IMR-90 (cell line): ENCODE measurements around the gene PYGM.

Experiments used
- CEBPB ChIP-seq: IDR thresholded peaks from 2 replicates; pipeline ENCODE4 v1.6.1; 2012; ENCODE audit warnings: low read depth, low read length, improper control_type of control experiment
- CHD1 ChIP-seq: IDR thresholded peaks from 2 replicates; pipeline ENCODE4 v1.6.1; 2012; ENCODE audit warnings: low read depth, low read length, improper control_type of control experiment
- CTCF ChIP-seq: conservative IDR thresholded peaks from 2 replicates; pipeline ENCODE4 v1.5.1; 2012; ENCODE audit warnings: mild to moderate bottlenecking, low read depth, low read length, improper control_type of control experiment
- FOS ChIP-seq: fragments of 150-350 bp; IDR thresholded peaks from 2 replicates; pipeline ENCODE4 v1.6.1; 2016; ENCODE audit warnings: low read depth, low read length
- MAZ ChIP-seq: IDR thresholded peaks from 2 replicates; pipeline ENCODE4 v1.6.1; 2012; ENCODE audit warnings: low read depth, mild to moderate bottlenecking, low read length, improper control_type of control experiment, moderate library complexity, borderline replicate concordance
- RAD21 ChIP-seq: IDR thresholded peaks from 2 replicates; pipeline ENCODE4 v1.6.1; 2012; ENCODE audit warnings: low read length, improper control_type of control experiment
- RFX5 ChIP-seq: IDR thresholded peaks from 2 replicates; pipeline ENCODE4 v1.8.0; 2012; ENCODE audit warnings: low read depth, mild to moderate bottlenecking, low read length, moderate library complexity
- TF ChIP-seq, protein P1 (sequence below): fragments of 150-350 bp; IDR thresholded peaks from 2 replicates; pipeline ENCODE4 v1.6.1; 2017; ENCODE audit warnings: mild to moderate bottlenecking, antibody characterized with exemption, low read length, low read depth

DNA sequence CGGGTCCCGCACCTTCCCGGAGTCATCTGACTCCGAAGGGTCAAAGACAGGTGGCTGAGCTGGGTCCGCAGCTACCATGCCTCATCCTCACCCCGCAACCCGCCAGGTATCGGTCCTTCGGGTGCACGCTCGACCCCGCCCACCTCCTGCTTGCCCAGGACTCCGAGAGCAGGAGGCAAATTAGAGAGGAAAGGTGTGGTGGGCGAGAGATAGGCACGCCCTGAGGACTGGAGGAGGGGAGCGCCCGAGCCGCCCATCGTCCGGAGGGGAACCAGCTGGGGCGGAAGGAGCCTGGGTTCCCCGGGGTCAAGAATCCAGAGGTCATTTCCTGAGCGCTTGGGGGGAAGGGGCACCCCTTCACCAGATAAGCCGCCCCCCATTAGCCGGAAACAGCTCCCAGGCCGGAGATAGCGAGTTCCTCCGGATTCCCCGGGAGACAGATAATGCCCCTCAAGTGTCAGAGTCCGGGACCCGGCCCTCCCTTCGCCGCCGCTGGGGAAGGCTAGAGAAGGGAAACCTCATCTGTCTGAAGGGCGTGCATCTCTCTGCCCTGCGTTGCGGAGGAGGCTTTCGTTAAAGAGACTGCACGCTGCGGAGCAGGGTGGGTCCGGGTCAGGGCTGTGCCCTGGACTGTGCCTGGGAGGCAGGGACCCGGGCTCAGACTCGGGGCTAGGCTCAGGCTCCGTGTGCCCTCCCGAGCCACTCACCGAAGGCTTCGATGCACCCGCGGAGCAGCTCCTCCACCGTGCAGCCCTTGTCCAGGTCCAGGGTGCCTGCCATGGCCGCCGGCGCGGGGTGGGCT, 17.5 kb downstream of the PYGM start:
- TF ChIP-seq CHD1 (no peak), CTCF (no peak), RAD21 (no peak), CEBPB (no peak), RFX5 (no peak), FOS (no peak), MAZ (no peak)
- TF ChIP-seq, protein P1, sequence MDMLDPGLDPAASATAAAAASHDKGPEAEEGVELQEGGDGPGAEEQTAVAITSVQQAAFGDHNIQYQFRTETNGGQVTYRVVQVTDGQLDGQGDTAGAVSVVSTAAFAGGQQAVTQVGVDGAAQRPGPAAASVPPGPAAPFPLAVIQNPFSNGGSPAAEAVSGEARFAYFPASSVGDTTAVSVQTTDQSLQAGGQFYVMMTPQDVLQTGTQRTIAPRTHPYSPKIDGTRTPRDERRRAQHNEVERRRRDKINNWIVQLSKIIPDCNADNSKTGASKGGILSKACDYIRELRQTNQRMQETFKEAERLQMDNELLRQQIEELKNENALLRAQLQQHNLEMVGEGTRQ: no peak
